GM18502 (cell line): ENCODE measurements around the gene SLC25A14.
A peak's percentile ranks its signal among the peaks of the same experiment; 100 is the strongest.
"Not testable (repeated sequence)": the region's sequence is repeated elsewhere in the genome, so short reads cannot be mapped to it uniquely, and the experiment has no call there.

Experiments used
- ATAC-seq: cut with Tn5 transposase; IDR thresholded peaks from one replicate; pipeline ENCODE4 v1.9.1; 2021; ENCODE audit warnings: mild to moderate bottlenecking; ENCODE audit not compliant: unreplicated experiment, poor library complexity

Gene SLC25A14

DNA sequence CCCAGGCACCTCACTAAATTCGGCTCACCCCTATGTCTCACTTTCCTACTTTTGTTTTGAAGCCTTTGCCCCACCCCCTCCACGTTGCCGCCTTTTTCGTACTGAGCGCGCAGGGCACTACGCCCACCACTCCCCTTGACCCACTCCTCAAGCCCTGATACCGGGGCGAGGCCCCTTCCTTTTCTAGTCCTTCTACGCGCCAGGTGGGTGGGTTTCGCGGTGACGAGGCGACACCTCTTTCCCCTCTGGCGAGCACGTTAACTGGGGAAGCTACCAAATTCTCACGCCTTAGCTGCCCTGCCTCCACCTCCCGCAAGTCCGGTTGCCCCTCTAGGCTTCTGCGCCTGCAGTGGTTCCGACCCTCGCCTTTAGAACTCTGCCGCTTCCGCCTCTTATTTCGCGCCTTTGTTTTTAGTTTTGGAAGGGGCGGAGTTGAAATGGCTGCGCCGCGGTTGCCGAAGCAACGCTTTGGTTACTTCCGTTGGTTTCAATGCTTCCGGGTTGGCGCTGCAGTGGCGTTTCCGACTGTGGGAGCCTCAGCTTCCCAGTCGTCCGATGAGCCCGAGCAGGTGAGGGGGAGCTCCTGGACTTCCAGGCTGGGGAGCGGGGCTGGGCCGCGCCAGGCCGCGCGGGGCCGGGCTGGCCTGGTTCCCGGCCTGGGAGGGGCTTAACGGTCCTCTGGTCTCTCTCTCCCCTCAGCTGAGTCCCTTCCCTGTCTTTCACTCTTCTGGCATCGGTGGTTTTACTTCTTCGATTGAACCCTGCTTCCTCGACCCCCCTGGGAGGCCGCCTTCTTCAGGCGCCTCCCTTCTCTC is at the start of gene SLC25A14:
TSS of gene SLC25A14 (plus strand) at position 512 of the 815 bp plus-strand sequence. CDS start 360 bp downstream, outside the sequence.
- ATAC-seq = peak; percentile 95

DNA sequence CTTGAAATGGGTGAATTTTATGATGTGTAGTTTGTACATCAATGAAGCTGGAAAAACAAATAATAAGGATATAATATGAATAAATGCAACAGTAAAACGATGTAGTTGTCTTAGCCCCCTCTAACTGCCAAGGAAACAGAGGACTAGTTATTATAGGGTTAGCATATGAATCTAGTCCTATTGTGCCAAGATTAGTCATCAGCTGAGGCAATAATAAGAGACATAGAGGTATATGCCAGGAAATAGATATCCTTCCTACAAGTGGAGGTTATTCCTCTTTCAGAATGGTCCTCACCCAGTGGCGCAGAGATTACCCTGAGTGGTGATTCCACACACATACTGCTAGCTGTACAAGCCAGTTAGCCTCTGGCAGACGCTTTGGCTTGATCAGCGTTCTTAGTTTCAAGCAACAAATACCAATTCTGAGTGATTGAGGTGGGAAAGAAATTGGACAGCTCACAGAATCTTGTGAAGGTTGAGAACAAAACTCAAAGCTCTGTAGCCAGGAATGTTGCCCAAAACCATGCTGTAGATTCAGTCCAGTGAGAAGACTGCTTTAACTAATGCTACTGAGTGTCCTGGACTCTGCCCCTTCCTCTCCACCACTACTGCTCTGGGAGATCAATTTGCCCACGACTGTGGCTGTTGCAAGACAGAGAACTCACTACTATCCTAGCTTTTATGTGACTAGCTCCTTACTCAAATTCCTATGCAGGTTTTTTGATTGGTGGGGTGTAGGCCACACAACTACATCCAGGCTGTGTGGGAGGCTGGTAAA is 44.0 kb upstream of the SLC25A14 start:
- ATAC-seq = no peak

DNA sequence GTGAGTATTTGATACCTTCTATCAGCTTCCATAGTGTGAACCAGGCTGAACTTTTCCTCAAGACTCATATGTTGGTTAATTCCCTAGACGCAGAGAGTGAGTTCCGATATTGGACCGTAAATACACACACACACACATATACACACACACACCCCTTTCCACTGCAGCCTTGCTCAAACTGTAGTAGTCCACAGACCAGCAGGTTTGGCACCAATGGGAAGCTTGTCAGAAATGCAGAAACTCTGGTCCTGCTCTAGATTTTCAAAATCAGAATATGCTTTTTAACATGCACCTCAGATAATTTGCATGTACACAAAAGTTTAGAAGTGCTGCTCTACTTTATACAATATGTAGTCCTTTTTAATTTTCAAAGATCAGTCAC is 43.4 kb upstream of the SLC25A14 start:
- ATAC-seq = no peak

- ATAC-seq = no peak
Measured at GRCh38 chrX:130296743-130297142, 43.0 kb upstream of the SLC25A14 start.

DNA sequence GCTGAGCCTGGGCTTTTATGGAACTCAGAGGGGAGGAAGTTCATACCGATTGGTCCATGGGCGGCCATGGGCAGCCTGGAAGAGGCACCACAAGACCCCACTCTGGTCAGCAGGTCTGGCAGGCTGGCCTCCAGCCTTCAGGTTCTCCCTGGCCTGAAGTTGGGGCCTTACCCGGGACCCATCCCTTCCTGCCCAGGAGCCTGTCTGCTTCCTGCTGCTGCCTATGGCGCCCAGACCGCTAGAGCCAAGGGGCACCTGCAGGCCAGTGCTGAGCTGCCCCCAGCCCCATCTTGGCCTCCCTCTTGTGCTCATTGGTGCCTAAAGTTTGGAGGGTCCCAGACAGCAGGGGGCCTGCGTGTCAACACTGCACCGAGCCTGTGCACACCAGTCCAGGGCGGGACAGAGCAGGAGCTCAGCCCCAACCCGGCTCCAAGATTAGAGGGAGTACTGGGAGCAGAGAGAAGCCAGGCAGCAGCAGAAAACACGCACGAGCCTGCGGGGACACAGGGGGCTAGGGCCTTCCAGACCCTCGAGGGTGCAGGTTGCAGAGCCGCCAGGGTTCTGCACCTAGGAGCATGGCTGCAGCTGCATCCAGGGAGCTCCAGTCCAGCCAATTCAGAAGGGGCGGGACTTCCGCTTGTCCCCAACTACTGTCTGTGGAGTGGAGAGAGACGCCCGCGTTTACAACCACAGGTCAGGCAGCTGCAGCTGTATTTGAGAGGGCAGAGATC is 40.3 kb upstream of the SLC25A14 start:
- ATAC-seq = no peak

- no peak for ATAC-seq
Measured at GRCh38 chrX:130300010-130300282, 39.8 kb upstream of the SLC25A14 start.

DNA sequence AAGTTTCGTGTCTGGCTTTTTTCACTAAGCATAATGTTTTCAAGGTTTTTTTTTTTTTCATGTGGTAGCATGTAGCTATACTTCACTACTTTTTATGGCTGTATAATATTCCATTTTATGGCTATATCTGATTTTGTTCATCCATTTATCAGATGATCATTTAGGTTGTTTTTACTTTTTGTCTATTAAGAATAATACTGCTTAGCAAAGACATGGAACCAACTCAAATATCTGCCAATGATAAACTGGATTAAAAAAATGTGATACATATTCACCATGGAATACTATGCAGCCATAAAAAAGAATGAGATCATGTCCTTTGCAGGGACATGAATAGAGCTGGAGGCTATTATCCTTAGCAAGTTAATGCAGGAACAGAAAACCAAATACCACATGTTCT is 38.3 kb upstream of the SLC25A14 start:
- ATAC-seq = no peak

DNA sequence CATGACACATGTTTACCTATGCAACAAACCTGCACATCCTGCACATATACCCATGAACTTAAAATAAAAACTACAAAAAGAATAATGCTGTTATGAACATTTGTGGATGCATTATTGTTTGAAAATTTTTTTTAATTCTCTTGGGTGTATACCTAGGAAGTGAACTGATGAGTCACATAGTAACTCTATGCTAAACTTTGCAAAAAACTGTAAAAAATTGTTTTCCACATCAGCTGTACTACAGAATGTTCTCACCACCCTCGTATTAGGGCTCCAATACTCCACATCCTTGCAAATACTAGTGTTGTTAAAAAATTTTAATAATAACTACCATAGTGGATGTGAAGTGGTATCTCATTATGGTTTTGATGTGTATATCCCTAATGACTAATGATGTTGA is 37.7 kb upstream of the SLC25A14 start:
- no peak for ATAC-seq

DNA sequence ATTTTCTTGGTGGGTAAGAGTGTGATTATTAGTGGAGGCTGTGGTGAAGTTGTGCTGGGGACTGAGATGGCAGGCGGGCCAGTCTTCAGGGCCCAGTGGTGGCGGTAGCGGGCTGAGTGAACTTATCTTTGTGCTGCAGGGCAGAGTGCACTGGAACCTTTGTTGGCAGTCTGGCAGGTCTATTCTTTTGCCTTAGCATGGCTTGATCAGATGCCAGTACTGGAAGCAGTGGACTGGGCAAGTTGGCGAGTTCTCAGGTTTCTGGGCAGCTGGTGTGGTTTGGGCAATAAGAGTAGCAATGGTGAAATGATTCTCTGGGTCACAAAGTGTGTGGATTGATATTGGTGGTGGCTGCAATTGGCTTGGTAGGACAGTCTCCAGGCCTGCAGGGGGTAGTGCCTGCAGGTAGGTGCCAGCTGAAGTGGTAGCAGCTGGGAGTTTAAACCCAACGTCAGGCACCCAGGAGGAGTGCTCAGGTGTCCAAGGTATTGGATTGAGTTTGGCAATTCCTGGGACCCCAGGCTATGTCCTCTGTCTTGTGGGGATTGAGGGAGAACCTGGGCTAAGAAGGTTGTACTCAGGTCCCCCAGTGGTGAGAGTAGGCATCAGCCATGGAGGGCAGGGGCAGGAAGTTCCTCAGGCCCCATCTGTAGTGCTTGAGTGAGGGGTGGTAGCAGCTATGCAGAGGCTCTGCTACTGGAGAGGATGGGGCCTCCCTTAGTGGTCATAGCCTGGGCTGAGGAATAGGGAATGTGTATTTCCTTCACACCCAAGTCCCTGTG is 34.9 kb upstream of the SLC25A14 start:
- no peak for ATAC-seq

- ATAC-seq = not testable (repeated sequence)
Measured at GRCh38 chrX:130319886-130320285, 19.8 kb upstream of the SLC25A14 start.

DNA sequence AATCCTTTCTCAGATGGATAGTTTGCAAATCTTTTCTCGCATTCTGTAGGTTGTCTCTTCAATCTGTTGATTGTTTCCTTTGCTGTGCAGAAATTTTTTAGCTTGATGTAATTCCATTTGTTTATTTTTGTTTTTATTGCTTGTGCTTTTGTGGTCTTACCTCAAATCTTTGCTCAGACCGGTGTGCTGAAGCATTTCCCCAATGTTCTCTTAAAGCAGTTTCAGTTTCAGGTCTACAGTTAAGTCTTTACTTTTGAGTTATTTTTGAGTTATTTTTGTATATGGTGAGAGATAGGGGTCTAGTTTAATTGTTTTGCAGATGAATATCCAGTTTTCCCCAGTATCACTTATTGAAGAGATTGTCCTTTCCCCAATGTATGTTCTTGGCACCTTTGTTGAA is 18.2 kb upstream of the SLC25A14 start:
- peak; percentile 78 for ATAC-seq

- no peak for ATAC-seq
Measured at GRCh38 chrX:130330146-130330545, 9.6 kb upstream of the SLC25A14 start.

DNA sequence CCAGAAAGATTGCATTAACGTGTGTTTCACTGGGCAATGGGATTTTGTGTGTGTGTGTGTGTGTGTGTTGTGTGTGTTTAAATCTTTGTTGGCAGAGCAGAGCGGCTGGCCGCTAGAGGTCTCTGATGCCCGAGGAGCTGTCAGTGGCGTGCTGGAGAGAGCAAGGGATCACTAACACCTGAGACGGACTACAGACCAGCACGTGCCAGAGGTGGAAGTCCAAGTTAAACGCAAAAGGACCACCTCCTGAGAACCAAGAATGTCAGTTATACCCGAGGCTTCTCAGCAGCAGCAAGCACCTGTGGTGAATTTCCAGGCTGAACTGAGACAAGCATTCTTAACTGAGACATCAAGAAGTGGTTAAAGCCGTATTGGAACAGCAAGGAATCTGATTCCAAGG is 9.0 kb upstream of the SLC25A14 start:
- peak; percentile 78 for ATAC-seq

GRCh38 chrX:130336531-130336930 is 3.2 kb upstream of the SLC25A14 start:
- no peak for ATAC-seq

DNA sequence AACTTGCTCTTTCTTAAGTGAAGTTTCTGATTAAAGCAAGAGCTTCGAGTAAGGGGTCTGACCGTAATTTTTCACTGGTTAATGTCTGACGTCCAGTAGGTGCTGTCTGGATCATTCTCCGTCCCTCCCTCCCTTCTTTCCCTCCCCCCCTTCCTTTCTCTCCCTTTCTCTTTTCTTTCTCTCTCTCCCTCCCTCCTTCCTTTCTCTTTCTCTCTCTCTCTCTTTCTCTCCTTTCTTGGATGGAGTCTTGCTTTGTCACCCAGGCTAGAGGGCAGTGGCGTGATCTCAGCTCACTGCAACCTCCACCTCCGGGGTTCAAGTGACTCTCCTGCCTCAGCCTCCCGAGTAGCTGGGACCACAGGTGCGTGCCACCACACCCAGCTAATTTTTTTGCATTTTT is 850 bp upstream of the SLC25A14 start:
- not testable (repeated sequence) for ATAC-seq

- peak; percentile 11 for ATAC-seq
Measured at GRCh38 chrX:130340271-130340670, 552 bp downstream of the SLC25A14 start.

DNA sequence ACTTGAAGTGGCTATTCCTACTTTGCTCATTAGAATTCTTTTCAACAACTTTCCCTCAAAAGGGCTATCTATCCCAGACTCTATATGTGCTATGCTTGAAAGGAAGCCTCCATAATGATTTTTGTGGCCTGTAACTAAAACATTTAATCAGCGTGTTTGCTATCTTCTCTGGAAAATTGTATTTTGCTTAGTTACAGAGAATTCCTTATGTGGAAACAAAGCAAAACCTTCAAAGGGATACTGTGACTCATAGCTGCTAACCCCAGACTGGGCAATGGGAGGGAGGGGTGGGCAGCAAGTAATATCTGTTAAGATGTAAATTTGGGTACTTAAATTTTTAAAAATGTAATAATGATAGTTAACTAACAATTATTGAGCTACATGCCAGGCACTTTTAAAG is 3.7 kb downstream of the SLC25A14 start:
- ATAC-seq = no peak

- no peak for ATAC-seq
Measured at GRCh38 chrX:130347321-130347720, 7.6 kb downstream of the SLC25A14 start.

- ATAC-seq = no peak
Measured at GRCh38 chrX:130351567-130351966, 11.8 kb downstream of the SLC25A14 start.

GRCh38 chrX:130352050-130352449 is 12.3 kb downstream of the SLC25A14 start:
- not testable (repeated sequence) for ATAC-seq
